ENCODE results near the gene RAB11FIP4. TPM values are rescaled to one million over a fixed set of nuclear protein-coding genes. Genes with fewer than 3 reads are reported as not detected.
A peak's percentile ranks its signal among the peaks of the same experiment; 100 is the strongest.

RAB11FIP4 gene
- total RNA-seq, 1 donor from 2014 or later = 13.2 TPM

DNA sequence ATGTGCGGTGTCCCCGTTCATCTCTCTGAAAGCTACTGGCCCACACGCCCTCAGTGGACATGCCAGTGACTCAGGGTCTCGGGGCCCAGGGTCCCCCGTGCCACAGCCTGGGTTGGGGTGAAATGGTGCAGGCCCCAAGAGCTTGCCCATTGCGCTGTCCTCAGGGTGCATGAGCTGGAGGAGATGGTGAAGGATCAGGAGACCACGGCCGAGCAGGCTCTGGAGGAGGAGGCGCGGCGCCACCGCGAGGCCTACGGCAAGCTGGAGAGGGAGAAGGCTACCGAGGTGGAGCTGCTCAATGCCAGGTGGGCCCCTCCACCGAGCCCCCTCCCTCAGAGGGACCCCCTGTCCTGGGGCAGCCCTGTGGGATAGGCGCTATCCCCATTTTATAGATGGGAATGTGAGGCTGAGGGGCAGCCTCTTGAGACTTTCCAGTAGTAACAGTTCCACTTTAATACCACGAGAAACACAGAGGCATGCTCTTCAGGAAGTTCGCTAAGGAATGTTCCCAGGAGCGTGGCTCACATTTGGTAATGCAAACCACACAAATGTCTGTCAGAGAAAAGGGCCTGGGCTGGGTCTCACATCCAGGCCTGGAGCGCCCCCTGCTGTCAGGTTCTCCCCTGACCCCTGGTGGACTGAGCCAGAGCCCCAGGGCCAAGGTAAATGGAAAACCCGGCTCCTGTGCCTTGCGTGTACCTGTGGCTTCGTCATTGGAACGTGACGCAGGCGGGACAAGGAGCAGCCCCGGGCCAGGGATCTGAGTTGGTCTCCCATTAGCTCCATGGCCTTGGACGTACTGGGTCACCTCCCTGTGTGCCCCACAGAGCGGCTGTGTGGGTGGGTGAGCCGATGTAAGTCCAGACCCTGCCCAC is 133.7 kb downstream of the RAB11FIP4 start:
- DNase-seq (ENCODE audit: low spot score) = peak; percentile 73

DNA sequence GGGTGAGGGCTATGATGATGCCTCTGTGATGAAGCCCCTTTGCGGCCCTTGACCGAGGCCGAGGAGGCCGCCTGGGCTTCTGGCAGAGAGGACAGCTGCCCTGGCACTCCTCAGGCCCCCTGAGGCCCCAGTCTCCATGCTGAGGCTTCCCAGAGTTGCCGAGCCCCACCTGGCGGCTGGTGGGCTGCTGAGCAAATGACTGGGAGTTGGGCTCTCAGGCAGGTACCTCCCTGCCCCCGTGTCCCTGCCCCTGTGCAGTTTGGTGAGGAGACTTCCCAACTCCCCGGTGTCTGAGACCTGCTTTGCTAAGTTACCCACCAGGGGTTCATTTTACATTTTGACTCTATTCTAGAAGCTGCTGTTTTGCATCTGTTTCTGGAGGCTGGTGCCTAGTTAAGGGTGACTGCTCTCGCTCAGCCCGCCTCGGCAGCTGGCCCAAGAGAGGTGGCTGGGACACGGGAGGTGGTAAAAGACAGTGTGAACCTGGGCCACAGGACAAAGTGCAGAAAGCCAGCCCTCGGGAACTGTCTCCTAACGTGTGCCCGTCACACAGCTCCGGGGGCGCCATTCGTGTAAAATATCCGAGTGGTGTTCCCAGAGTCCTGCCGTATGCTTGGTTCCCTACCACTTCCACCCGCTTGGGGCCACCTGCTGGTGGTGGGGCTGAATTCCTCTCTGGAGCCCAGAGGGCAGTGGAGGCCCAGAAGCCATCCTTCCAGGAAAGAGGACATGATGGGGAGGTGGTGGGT is 134.5 kb downstream of the RAB11FIP4 start:
- DNase-seq (ENCODE audit: low spot score) = no peak

DNA sequence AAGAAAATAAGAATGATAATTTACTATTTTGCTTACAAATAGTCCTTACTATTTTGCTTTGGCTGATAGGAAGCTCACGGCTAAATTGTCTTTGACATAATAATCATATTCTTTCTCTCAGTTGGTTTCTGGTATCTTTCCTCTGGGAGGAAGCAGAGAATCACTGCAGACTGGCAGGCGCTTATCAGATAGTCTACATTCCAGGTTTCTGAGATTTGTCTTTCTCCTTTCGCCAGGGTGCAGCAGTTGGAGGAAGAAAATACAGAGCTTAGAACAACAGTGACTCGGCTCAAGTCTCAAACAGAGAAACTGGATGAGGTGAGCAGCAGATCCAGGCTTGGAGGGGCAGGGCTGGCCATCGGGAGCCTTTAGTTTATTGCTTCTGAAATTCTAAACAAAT is 136.1 kb downstream of the RAB11FIP4 start:
- peak; percentile 84 for DNase-seq (ENCODE audit: low spot score)

DNA sequence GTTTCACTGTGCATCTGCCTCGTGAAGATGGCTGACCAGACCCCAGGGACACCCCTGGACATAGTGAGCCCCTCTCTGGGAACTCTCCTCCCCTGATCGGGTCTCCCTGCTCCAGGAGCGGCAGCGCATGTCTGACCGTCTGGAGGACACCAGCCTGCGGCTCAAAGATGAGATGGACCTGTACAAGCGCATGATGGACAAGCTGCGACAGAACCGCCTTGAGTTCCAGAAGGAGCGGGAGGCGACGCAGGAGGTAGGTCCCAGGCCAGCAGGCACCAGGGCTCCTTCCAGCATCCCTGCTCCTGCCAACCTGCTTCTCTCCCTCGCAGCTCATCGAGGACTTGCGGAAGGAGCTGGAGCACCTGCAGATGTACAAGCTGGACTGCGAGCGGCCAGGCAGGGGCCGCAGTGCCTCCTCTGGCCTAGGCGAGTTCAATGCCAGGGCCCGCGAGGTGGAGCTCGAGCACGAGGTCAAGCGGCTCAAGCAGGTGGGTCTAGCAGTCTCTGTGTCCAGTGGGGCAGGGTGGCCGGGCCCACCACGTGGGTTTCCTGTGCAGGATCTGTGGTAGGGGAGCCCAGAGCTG is 136.9 kb downstream of the RAB11FIP4 start:
- DNase-seq (ENCODE audit: low spot score) = no peak

DNA sequence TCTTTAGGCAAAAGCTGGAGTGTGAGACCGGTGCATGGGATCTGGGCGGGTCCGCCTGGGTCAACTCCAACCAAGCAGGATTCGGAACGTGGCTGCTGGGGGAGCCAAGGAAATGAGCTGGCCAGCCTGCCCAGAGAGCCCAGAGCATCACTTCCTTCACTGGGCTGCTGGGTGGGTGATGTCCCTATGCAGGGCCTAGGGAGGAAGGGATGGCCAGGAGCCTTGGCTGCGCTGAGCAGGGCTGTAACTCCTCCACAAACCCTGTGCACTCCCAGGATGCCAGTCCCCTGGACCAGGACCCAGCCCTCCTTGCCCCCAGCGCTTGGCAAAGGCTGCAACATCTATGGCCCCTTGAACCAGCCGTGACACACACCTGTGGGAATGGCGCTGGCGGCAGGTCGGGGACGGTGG is 138.4 kb downstream of the RAB11FIP4 start:
- no peak for DNase-seq (ENCODE audit: low spot score)

DNA sequence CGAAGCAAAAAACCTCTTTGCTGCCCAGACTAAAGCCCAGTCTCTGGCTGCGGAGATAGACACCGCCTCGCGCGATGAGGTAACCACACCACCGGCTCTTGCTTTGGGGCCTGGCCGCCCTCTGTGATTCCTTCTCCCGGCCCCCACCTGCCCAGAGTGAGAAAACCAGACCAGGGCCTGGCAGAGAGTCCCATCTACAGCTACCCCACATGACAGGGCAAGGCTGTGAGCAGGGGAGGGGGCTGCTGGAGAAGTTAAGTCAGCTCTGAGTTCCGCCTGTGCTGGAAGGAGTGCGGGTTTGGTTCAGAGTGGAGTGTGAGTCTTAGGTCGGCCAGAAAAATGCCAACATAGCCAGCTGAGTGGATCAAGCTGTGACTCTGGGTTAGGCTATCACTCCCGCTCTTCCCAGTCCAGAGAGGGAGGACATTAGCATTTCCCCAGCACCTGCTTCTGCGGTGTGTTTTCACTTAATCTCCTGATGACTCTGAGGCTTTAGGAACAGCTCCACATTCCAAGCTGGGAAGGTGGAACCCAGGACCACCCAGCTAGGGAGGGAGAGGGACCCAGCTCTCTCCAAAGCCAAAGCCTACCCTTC is 139.0 kb downstream of the RAB11FIP4 start:
- DNase-seq (ENCODE audit: low spot score) = no peak

DNA sequence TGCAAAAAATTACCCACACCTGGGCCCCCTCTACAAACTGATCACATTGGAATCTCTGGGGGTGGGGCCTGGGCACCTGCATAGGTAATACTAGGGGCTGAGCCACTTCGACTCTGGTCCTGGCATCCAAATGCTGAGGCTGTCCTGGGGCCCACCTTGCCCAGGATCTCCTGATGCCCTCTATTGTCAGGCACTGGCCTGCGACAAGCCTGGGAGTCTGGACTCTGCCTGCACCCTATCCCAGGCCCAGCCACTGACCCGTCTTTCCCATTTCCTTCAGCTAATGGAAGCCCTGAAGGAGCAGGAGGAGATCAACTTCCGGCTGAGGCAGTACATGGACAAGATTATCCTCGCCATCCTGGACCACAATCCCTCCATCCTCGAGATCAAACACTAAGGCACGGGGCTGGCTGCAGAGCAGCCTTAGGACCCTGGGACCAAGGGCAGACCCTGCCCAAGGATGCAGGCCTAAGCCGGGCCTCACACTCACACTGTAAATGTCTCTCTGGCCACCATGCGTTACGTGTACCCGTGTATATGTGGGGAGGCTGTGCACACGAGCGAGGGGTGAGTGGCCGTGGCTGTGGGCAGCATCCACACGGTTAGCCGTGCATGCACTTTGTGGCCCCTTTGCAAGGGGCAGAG is 140.0 kb downstream of the RAB11FIP4 start:
- DNase-seq (ENCODE audit: low spot score) = no peak

DNA sequence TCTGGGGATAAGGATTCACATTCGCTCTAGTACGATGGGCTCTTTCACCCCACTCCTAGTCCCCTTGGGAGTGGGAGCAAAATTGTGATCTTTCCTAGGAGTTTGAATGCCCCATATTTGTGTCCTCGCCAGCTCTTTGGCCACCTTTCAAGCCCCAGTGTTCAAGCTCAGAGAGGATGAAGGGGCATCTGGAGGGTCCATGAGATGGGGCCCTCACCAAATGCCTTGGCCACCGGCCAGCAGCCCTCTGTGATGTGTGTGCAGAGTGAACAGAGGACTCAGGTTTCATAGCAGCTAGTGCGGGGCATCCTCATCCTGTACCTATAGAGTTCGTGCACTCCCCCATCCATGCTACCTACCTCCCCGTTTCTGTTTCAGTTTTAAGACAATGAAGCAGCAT is 140.6 kb downstream of the RAB11FIP4 start:
- no peak for DNase-seq (ENCODE audit: low spot score)

DNA sequence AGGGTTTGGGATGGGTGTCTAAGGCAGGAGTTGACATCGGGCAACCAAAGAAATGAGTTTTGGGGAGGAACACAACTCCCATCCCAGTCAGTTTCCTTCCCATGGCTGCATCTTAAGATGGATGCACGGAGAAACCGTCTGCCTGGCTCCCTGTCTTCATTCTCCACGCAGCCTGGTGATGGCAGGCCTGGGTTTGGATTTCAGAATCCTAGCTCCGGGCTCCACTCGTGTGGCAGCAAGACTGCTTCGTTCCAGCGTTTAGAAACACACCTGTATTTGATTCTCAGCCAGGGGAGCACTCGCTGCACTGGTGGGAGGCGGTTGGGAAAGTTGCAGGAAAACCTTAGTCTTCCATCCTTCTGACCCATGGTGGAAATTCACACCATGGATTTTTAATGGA is 141.1 kb downstream of the RAB11FIP4 start:
- no peak for DNase-seq (ENCODE audit: low spot score)

DNA sequence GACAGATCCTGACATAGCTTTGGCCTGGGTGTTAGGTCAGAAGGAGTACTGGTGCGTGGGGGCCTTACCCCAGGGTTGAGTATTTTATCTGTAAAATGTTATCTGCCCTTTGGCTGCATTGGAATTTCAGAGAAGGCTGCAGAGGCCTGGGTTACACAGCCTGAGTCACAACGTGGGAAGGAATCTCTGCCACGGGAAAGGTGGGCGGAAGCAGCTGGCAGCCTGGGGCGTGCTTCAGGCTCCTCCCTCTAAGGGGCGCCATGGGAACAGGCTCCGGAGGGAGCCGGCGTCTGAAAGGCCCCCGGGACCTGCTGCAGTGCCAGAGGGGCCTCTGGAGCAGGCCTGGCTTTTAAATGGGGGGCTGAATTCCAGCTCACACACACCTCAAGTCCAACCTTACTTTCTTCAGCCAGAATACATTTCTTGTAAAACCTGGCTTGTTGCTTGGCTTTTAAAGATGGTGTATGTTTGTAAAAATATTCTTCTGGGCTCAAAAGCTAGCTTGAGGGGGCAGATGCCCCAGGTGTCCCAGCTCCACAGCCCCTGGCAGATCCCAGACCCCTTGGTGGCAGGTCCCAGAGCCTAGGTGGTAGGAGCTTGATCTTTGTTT is 142.2 kb downstream of the RAB11FIP4 start:
- peak; percentile 52 for DNase-seq (ENCODE audit: low spot score)

DNA sequence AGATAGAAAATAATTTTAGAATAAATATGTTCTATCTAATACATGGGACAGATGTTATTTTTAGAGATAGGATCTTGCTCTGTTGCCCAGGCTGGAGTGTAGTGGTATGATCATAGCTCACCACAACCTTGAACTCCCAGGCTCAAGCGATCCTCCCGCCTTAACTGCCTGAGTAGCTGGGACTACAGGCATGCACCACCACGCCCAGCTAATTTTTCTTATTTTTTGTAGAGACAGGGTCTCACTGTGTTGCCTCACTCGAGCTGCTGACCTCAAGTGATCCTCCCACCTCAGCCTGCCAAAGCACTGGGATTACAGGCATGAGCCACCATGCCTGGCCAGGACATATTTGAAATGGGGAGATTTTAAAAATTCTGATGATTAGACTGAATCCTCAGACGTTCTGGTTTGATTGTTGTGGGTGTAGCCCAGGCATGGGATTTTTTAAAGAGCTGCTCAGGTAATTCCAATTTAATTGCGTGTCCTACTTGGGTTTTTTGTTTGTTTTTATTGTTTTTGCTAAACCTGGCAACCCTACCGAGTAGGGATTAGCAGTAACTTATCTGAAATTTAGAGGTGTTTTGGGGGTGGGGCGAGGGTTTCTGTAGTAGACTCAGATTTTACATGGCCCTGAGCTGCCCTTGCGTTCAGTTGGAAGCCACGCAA is 142.9 kb downstream of the RAB11FIP4 start:
- peak; percentile 91 for DNase-seq (ENCODE audit: low spot score)

DNA sequence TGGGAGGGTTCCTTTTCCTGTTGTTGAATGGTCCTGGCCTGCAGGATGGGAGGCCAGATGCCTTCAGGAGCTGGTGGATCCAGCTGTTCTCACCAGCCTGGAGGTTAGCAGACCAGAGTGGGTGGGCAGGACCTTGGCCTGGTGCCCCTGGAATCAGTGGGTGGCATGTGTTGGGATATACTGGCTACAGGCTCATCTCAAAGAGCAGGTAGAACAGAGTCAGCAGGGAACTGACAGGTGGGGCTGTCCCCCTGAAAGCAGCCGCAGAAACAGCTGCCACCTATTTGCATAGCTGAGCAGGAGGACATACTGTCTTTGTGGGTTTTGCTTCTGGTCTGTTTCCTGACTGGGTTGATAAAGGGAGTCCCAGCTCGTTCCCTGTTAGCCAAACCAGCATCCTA is 144.1 kb downstream of the RAB11FIP4 start:
- DNase-seq (ENCODE audit: low spot score) = no peak

DNA sequence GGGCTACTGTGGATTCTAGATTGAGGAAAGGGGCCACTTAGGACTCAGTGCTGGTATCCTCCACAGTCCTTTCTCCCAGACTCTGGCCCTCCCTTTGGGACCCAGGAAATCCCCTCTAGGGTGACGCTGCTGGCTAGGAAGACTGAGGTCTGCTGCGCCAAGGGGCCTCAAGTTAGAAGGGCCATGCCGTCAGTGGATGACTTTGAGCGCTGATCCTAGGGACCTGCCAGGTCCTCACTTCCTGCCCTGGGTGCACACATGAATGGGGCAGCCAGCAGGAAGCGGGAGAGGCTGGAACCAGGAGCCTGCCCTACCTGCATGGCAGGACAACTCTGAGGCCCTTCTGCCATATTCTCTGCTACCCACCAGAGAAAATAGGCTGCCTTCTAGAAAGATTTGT is 145.0 kb downstream of the RAB11FIP4 start:
- no peak for DNase-seq (ENCODE audit: low spot score)

DNA sequence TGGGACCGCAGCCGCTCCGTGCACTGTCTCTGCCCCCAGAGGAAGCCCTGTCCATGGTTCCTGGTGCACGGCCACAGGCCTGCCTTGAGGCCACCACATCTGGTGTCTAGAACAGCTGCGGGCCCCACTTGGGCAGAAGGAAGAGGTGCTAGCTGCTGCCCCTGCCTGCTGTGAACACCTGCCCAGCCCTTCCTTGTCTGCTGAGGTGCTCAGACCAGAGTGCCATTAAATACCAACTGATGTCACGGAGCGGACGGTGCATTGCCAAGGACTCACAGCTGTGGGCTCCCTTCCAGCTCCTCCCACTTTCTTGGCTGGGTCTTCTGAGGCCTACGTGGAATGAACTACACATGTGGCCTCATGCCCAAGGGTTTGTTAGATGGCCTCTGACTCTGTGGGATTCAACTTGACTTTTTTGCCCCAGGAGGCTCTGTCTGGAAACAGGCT is 146.1 kb downstream of the RAB11FIP4 start:
- DNase-seq (ENCODE audit: low spot score) = peak; percentile 68

DNA sequence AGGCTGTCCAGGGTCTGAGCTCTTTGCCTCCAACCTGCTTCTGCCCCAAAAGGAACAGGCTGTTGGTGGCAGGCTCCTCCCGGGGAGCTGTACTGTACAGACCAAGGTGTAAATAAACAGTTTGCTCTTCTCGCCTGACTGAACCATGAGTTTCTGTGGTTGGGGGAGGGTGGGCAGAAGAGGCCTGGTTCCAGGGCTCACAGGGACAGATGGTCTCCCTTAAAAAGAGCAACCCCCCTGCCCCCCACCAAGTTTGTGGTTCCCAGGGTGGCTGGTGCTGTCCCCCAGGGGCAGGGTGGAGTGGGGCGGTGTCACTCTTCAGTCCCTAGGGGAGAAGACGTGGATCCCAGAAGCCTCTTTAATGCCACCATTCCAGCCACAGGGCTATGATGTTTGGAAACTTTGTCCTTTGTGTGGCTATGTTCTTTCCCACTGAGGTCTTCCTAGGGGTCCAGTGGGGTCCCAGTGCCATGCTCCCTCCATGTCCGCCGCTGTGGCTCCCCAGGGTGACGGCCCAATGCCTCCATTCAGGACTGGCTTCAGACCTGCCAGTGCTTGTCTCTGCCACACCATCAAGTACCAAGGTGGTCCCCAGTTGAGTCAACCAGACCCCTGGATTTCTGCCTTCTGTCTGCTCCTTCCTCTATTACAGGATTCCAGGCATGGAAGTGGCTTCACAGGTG is 146.7 kb downstream of the RAB11FIP4 start:
- no peak for DNase-seq (ENCODE audit: low spot score)

DNA sequence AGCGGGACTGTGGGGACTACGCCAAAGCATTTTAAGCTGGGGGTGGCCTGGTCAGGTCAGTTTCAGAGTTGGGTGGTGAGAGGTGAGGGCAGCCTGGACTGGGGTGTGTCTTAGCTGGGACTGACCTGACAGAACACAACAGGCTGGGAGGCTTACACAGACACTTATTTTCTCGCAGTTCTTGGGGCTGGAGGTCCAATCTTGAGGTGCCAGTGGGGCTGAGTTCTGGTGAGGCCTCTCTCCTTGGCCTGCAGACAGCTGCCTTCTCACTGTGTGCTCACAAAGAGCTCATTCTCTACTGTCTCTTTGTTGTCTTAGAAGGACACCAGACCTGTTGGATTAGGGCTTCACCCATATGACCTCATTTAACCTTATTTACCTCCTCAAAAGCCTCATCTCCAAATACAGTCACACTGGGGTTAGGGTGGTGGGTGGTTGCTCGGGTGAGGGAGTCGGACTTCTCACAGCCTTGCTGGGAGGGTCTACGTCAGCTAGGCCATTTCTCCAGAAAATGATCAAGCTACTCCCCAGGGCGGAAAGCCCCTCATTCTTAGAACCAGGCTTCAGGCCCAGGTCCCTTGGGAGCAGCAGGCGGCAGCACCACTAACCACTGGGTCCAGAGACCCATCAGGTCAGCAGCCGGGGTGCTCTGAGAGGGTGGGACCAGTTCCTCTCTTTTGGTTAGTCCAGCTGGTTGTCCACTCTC is 149.3 kb downstream of the RAB11FIP4 start:
- DNase-seq (ENCODE audit: low spot score) = no peak

DNA sequence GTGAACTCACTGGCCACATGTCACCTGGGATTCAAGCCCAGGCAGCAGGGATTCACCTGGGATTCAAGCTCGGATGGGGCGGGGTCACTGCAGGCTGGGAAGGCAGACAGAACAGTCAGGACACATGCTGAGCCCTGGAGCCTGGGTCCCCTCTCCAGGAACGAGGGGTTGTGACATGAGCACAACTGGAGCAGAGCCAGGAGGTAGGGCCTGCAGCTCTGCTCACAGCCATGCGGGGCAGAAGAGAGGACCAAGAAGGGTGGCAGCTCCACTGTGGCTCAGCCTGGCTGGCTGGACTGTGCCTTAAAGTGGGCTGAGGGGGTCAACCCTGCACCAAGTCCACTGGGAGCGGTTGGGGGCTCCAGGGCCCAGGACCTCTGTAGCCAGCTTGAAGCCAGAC is 150.1 kb downstream of the RAB11FIP4 start:
- no peak for DNase-seq (ENCODE audit: low spot score)

DNA sequence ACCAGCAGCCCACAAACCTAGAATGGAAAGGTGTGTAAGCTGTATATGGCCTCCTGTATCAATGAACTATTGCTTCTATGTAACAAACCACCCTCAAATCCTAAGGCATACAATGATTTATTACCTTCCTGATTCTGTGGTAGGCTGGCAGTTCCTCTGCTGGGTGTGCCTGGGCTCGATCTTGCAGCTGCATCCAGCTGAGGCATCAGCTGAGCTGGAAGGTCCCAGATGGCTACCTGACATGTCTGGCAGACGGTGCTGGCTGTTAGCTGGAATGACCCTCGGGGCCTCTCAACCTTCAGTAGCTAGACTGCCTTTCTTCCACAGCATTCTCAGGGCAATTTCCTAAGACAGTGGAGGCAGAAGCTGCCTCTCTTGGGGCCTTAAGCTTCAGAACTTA is 152.7 kb downstream of the RAB11FIP4 start:
- DNase-seq (ENCODE audit: low spot score) = peak; percentile 22

DNA sequence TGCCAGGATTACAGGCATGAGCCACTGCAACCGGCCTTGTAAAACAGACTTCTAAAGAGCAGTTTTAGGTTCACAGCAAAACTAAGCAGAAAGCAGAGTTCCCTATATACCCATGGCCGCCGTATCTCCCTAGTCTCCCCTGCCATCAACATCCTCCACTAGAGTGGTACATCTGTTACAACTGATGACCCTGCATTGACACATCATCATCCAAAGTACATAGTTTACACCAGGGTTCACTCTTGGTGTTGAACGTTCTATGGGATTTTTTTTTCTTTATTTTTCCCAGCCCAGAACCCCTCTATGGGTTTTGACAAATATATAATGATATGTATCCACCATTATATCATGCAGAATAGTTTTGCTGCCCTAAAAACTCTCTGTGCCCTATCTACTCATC is 155.2 kb downstream of the RAB11FIP4 start:
- DNase-seq (ENCODE audit: low spot score) = no peak

All from umbilical cord (tissue), 2 donors.